ENCODE data around the gene FOXRED1. TPM values are rescaled to one million over a fixed set of nuclear protein-coding genes. Genes with fewer than 3 reads are reported as not detected.

The FOXRED1 gene
- total RNA-seq, 2 donors from 2014 or later, result 21.7 to 24.9 TPM

DNA sequence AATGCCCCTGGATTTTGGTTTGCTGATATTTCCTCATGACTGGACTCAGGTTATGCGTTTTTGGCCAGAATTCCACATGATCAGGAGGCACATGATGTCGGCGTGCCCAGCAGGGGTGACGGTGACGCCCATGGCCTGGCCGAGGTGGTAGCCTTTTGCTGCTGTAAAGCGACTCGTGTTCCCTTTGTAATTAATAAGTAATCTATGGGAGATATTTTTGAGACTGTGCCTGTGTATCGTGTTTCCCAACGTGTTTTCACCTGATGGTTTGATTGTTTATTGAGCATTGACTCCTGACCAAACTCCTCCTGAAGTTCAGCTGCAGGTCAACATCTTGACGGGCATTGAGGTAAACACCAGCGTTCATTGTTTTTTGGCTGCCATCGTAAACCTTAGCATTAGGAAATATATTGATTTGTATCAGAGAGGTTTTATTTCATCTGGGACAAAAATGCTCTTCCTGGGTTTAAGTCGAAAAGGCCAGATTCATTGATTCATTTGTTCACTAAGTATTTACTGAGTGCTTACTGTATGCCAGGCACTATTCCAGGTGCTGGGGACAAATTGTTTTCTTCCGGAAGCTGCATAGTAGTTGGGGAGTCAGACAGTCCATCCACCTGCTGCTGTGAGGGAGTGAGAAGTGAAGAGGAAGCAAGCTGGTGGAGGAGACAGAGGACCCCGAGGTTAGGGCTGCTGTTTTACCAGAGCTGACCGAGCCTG, 58.5 kb downstream of the FOXRED1 start:
- H3K9me3 ChIP-seq (ENCODE audit: control insufficient read depth, low read length, poor library complexity, severe bottlenecking), result no peaks in the 10 kb centered on the region
- Mint-ChIP-seq H3K4me1 (peaks cover 9% of the 10 kb centered on the region), H3K27ac (peak overlapping the region; percentile 72), H3K36me3 (ENCODE audit: low read depth) (peaks cover 4% of the 10 kb centered on the region), H3K27me3 (no peaks in the 10 kb centered on the region), H3K4me3 (peak overlapping the region; percentile 19)
- DNase-seq (no peak), ATAC-seq (no peak)

Other genes starting within 250 kb of the FOXRED1 start
- gene CDON, start 206.3 kb upstream of the FOXRED1 start, total RNA-seq, result 1 to 10 TPM; 2.0 TPM
- 10 to 100 TPM; 33.2 to 41.2 TPM for gene RPUSD4, start 57.5 kb upstream of the FOXRED1 start, total RNA-seq
- 1 to 10 TPM; 2.5 to 2.8 TPM for gene FAM118B, start 57.4 kb upstream of the FOXRED1 start, total RNA-seq
- gene SRPRA, start 259 bp upstream of the FOXRED1 start, total RNA-seq, result 100 to 1,000 TPM; 182 to 192 TPM
- gene TIRAP, start 13.9 kb downstream of the FOXRED1 start, total RNA-seq, result 10 to 100 TPM; 13.1 to 14.1 TPM
- 10 to 100 TPM; 12.1 to 14.9 TPM for gene DCPS, start 34.9 kb downstream of the FOXRED1 start, total RNA-seq
- gene ST3GAL4, start 86.5 kb downstream of the FOXRED1 start, total RNA-seq, result 1 to 10 TPM; 3.0 to 4.8 TPM

Measured in T-helper 17 cell (primary cell).